Measurements from ENCODE around the gene OLFML3. TPM values are rescaled to one million over a fixed set of nuclear protein-coding genes. Genes with fewer than 3 reads are reported as not detected.
A peak's percentile ranks its signal among the peaks of the same experiment; 100 is the strongest.

Gene OLFML3
- 2.1 and 5.1 TPM in 2 replicates for total RNA-seq (2016; rRNA removed; fragmentation: Illumina TruSeq; extraction: Trizol)
- 0.71 and 0.81 TPM in 2 replicates for total RNA-seq (2016; cell fraction: cytosol; rRNA removed; fragmentation: Illumina TruSeq; extraction: Trizol; ENCODE audit: low read depth)
- 1.9 and 5.7 TPM in 2 replicates for total RNA-seq (2016; cell fraction: insoluble cytoplasmic fraction; rRNA removed; fragmentation: Illumina TruSeq; extraction: Trizol)
- total RNA-seq (2016; cell fraction: membrane; rRNA removed; fragmentation: Illumina TruSeq; extraction: Trizol) = 1.1 TPM in 2 replicates
- total RNA-seq (2016; cell fraction: nucleus; rRNA removed; fragmentation: Illumina TruSeq; extraction: Trizol) = 4.8 and 6.4 TPM in 2 replicates
- polyA plus RNA-seq (2011; rRNA removed) = 1.4 and 2.0 TPM in 2 replicates
- polyA plus RNA-seq (2011; cell fraction: cytosol; rRNA removed) = 1.3 and 1.9 TPM in 2 replicates
- 0.76 and 0.92 TPM in 2 replicates for polyA plus RNA-seq (2011; cell fraction: nucleus; rRNA removed)
- 0.63 and 1.3 TPM in 2 replicates for polyA plus RNA-seq (2012)
- 0.66 and 0.72 TPM in 2 replicates for polyA plus RNA-seq (2016; cell fraction: cytosol; fragmentation: Illumina TruSeq; extraction: Trizol; ENCODE audit: low read depth)
- 2.1 and 2.5 TPM in 2 replicates for polyA plus RNA-seq (2016; cell fraction: insoluble cytoplasmic fraction; fragmentation: Illumina TruSeq; extraction: Trizol; ENCODE audit: low read depth)
- polyA plus RNA-seq (2016; cell fraction: membrane; fragmentation: Illumina TruSeq; extraction: Trizol; ENCODE audit: low read depth) = 0.92 and 1.4 TPM in 2 replicates
- 8.2 and 9.1 TPM in 2 replicates for polyA plus RNA-seq (2016; cell fraction: nucleus; fragmentation: Illumina TruSeq; extraction: Trizol; ENCODE audit: insufficient read depth, low read depth)
- 0.37 and 3.1 TPM in 2 replicates for polyA minus RNA-seq (2011; rRNA and poly(A)+ RNA removed; ENCODE audit: low replicate concordance)
- polyA minus RNA-seq (2011; cell fraction: cytosol; rRNA and poly(A)+ RNA removed) = 0.40 and 0.88 TPM in 2 replicates
- polyA minus RNA-seq (2011; cell fraction: nucleus; rRNA and poly(A)+ RNA removed) = 0.77 and 1.1 TPM in 2 replicates
- percentile 55 among the genes with signal in this experiment for Bru-seq, nascent RNA
- percentile 65 among the genes with signal in this experiment for BruChase-seq, experiment 1, labeled RNA remaining after a 6-hour chase
- BruChase-seq, experiment 2, labeled RNA remaining after a 2-hour chase = percentile 48 among the genes with signal in this experiment
- long read RNA-seq, experiment 1, partial matches to known transcripts = 0 of 3 reads
- long read RNA-seq, experiment 1, other reads (novel, unspliced or antisense) = 0 of 3 reads
- long read RNA-seq, experiment 2, transcript OLFML3-201 (3 exons, 1,780 nt) = major isoform, 5 of 9 reads
- long read RNA-seq, experiment 2, partial matches to known transcripts = 4 of 9 reads
- long read RNA-seq, experiment 2, other reads (novel, unspliced or antisense) = 0 of 9 reads

GRCh38 chr1:113978863-113979702 lies at the start of gene OLFML3:
Gene OLFML3, plus strand, starts transcription at chr1:113979474. Its CDS starts 43 bp downstream, at chr1:113979517.
- in situ Hi-C loops (cut with HindIII; ENCODE audit: extremely low pct_ligation_motif_present, low pct_unique_long_range_greater_than_20kb) (loop anchor here (5.0 kb wide), 1 partner anchor 303 kb away; no protein-coding TSS in a partner anchor), intact Hi-C loops (cut with micrococcal nuclease; ENCODE audit: unreplicated experiment) (loop anchor here (1.0 to 2.0 kb wide), 2 partner anchors 240 to 304 kb away; no protein-coding TSS in a partner anchor)
- WGBS (ENCODE audit: low lambda C conversion rate) = 5% methylated on average over 10 of the region's 13 CpGs
- peak within 1 kb of the TSS; percentile 56 to 72 (median 63) for H3K4me3 ChIP-seq (replicated peaks in 1 of 3; ENCODE audit: insufficient read depth in 1 of 3, low read depth in 2 of 3, low read length in 3 of 3)
- peaks cover 44% of the 10 kb centered on the region for H3K4me1 ChIP-seq (ENCODE audit: insufficient read depth, low read length)
- CTCF ChIA-PET (ENCODE audit: low intra/inter-chr PET ratio, low total read pairs) = interaction anchor here (0.6 to 2.7 kb wide), 5 partner anchors 54 to 367 kb away, joined by 3 to 20 read pairs (median 7); no protein-coding TSS in a partner anchor
- peak; percentile 83 for FAIRE-seq
- no peaks in the 10 kb centered on the region for H3K79me2 ChIP-seq (ENCODE audit: insufficient read depth, low read length)
- H3K9ac ChIP-seq (ENCODE audit: insufficient read depth, low read depth, low read length) = peak within 1 kb of the TSS; percentile 65
- H2AFZ ChIP-seq (ENCODE audit: low read length) = no peak within 1 kb of the TSS
- H4K20me1 ChIP-seq (ENCODE audit: insufficient read depth, low read length) = no peaks in the 10 kb centered on the region
- POLR2A ChIA-PET = interaction anchor here (0.8 to 0.9 kb wide), 2 partner anchors 49 to 304 kb away, joined by 3 read pairs; no protein-coding TSS in a partner anchor
- DNase-seq (ENCODE audit: low spot score) = peak; percentile 87
- no peaks in the 10 kb centered on the region; a peak in 1 of 5 replicates for H3K27me3 ChIP-seq (ENCODE audit: control insufficient read depth in 1 of 2, insufficient read depth in 2 of 2, low read length in 2 of 2)
- no peaks in the 10 kb centered on the region for H3K9me3 ChIP-seq (ENCODE audit: low read length)
- H3K27ac ChIP-seq (ENCODE audit: extremely low read length, insufficient read depth, low read length) = peak within 1 kb of the TSS; percentile 59
- peaks cover 0 to 5% of the 10 kb centered on the region in 2 experiments; a peak in 1 of 5 replicates for H3K36me3 ChIP-seq (replicated peaks in 1 of 2; ENCODE audit: control insufficient read depth in 1 of 2, insufficient read depth in 2 of 2, low read length in 2 of 2)
- peak; percentile 82 for ATAC-seq
- BruUV-seq (replicated peaks) = no TSS peak
- H3K4me2 ChIP-seq (ENCODE audit: low read depth, low read length) = peak within 1 kb of the TSS; percentile 99
- TF ChIP-seq LBX2 (CRISPR knock-in tag; IDR thresholded peaks at IDR 0.05; ENCODE audit: borderline replicate concordance) (no peak), ATAD3A (CRISPR knock-in tag; IDR thresholded peaks at IDR 0.05) (no peak), CREBL2 (CRISPR knock-in tag; IDR thresholded peaks at IDR 0.05; ENCODE audit: borderline replicate concordance) (no peak), SAFB2 (CRISPR knock-in tag; IDR thresholded peaks at IDR 0.05; ENCODE audit: borderline replicate concordance, low read depth) (no peak), ZMAT5 (CRISPR knock-in tag; IDR thresholded peaks at IDR 0.05; ENCODE audit: borderline replicate concordance, low read depth) (no peak), ZNF530 (CRISPR knock-in tag; IDR thresholded peaks at IDR 0.05; ENCODE audit: low read depth) (no peak), RFX3 (CRISPR knock-in tag; IDR thresholded peaks at IDR 0.05) (no peak), ZNF44 (CRISPR knock-in tag; IDR thresholded peaks at IDR 0.05) (no peak), NFIC (IDR thresholded peaks at IDR 0.05; ENCODE audit: low read length) (no peak), KDM2A (CRISPR knock-in tag; IDR thresholded peaks at IDR 0.05; ENCODE audit: borderline replicate concordance, low read depth) (peak; percentile 41; the same call in 1 of the 2 replicates), PAXIP1 (CRISPR knock-in tag; conservative IDR thresholded peaks at IDR 0.05) (peak; percentile 18; the same call in 1 of the 2 replicates), RAD21 (CRISPR knock-in tag; IDR thresholded peaks at IDR 0.05) (peak; percentile 50), ZNF3 (CRISPR knock-in tag; IDR thresholded peaks at IDR 0.05) (no peak)

Data from HepG2 (cell line).